Mesenchymal stem cell (in vitro differentiated cells and primary cell): ENCODE results near the gene PCK2.

Experiments used
- DNase-seq: peaks from one replicate; pipeline ENCODE4 v3.0.0-alpha.2; 2013
- H2AFZ ChIP-seq: one replicate; pipeline ENCODE4 v1.6.1; 2013; ENCODE audit warnings: low read depth, mild to moderate bottlenecking, control low read depth, inconsistent platforms, low read length, moderate library complexity
- H2AK5ac ChIP-seq: 2 replicates; pipeline ENCODE4 v1.6.1; 2013; ENCODE audit warnings: low read length, moderate library complexity, mild to moderate bottlenecking, inconsistent platforms; ENCODE audit not compliant: severe bottlenecking
- H2BK120ac ChIP-seq: one replicate; pipeline ENCODE4 v1.6.1; 2013; ENCODE audit warnings: low read depth, mild to moderate bottlenecking, inconsistent platforms, low read length, moderate library complexity
- H2BK12ac ChIP-seq, 2 experiments: one replicate each; pipeline ENCODE4 v1.6.1; 2013; ENCODE audit warnings: inconsistent platforms in 2 of 2, low read length in 2 of 2, mild to moderate bottlenecking in 2 of 2, moderate library complexity in 2 of 2, control low read depth in 1 of 2
- H2BK15ac ChIP-seq: one replicate; pipeline ENCODE4 v1.6.1; 2013; ENCODE audit warnings: mild to moderate bottlenecking, low read depth, inconsistent platforms; ENCODE audit not compliant: poor library complexity, severe bottlenecking
- H2BK5ac ChIP-seq: 2 replicates; pipeline ENCODE4 v1.6.1; 2013; ENCODE audit warnings: low read depth, mild to moderate bottlenecking, low read length, control low read depth, inconsistent platforms; ENCODE audit not compliant: poor library complexity, severe bottlenecking
- H3K14ac ChIP-seq, 2 experiments: one replicate each; pipeline ENCODE4 v1.6.1; 2013; ENCODE audit warnings: inconsistent platforms in 2 of 2, low read length in 2 of 2, control low read depth in 1 of 2, mild to moderate bottlenecking in 1 of 2, moderate library complexity in 1 of 2
- H3K18ac ChIP-seq, 2 experiments: one replicate each; pipeline ENCODE4 v1.6.1; 2013; ENCODE audit warnings: inconsistent platforms in 2 of 2, low read length in 2 of 2, control low read depth in 1 of 2, low read depth in 1 of 2, mild to moderate bottlenecking in 1 of 2
- H3K23ac ChIP-seq, 2 experiments: one replicate each; pipeline ENCODE4 v1.6.1; 2013; ENCODE audit warnings: inconsistent platforms in 2 of 2, low read length in 2 of 2, mild to moderate bottlenecking in 2 of 2, moderate library complexity in 2 of 2, control low read depth in 1 of 2
- H3K27ac ChIP-seq: 2 replicates; pipeline ENCODE4 v1.5.1; 2013; ENCODE audit warnings: mild to moderate bottlenecking, moderate library complexity, low read length, control low read depth, inconsistent platforms; ENCODE audit not compliant: poor library complexity, severe bottlenecking
- H3K27me3 ChIP-seq, 2 experiments: 2 replicates each; pipeline versions ENCODE4 v1.6.1 to v1.7.0; 2013; ENCODE audit warnings: low read length in 2 of 2, mild to moderate bottlenecking in 2 of 2, moderate library complexity in 2 of 2, control low read depth in 1 of 2, inconsistent platforms in 1 of 2; ENCODE audit not compliant: control insufficient read depth in 1 of 2, insufficient read depth in 1 of 2
- H3K36me3 ChIP-seq, 2 experiments: 2 replicates each; pipeline versions ENCODE4 v1.6.1 to v1.7.0; 2013; ENCODE audit warnings: low read length in 2 of 2, control low read depth in 1 of 2, inconsistent platforms in 1 of 2, low read depth in 1 of 2, mild to moderate bottlenecking in 1 of 2; ENCODE audit not compliant: insufficient read depth in 2 of 2, control insufficient read depth in 1 of 2
- H3K4ac ChIP-seq, 2 experiments: one replicate each; pipeline ENCODE4 v1.6.1; 2013; ENCODE audit warnings: inconsistent platforms in 2 of 2, low read length in 2 of 2, mild to moderate bottlenecking in 2 of 2, moderate library complexity in 2 of 2, control low read depth in 1 of 2, low read depth in 1 of 2
- H3K4me1 ChIP-seq: 2 replicates; pipeline ENCODE4 v1.6.1; 2013; ENCODE audit warnings: low read depth, low read length, control low read depth; ENCODE audit not compliant: control insufficient read depth, insufficient read depth
- H3K4me2 ChIP-seq: 2 replicates; pipeline ENCODE4 v1.6.1; 2013; ENCODE audit warnings: low read length, mild to moderate bottlenecking, inconsistent platforms; ENCODE audit not compliant: poor library complexity, severe bottlenecking
- H3K4me3 ChIP-seq, 2 experiments: 2 replicates each; pipeline versions ENCODE4 v1.5.1 to v1.7.0; 2013; ENCODE audit warnings: low read length in 2 of 2, mild to moderate bottlenecking in 2 of 2, control low read depth in 1 of 2, low read depth in 1 of 2; ENCODE audit not compliant: insufficient read depth in 1 of 2
- H3K79me1 ChIP-seq: replicated peaks from 2 replicates; pipeline ENCODE4 v1.6.1; 2013; ENCODE audit warnings: mild to moderate bottlenecking, control low read depth, low read length, inconsistent platforms; ENCODE audit not compliant: poor library complexity, severe bottlenecking
- H3K9ac ChIP-seq: 2 replicates; pipeline ENCODE4 v1.7.0; 2013; ENCODE audit warnings: mild to moderate bottlenecking, low read length, moderate library complexity
- H3K9me3 ChIP-seq: 2 replicates; pipeline ENCODE4 v1.7.0; 2013; ENCODE audit warnings: mild to moderate bottlenecking, low read length; ENCODE audit not compliant: control insufficient read depth
- H4K8ac ChIP-seq: one replicate; pipeline ENCODE4 v1.6.1; 2013; ENCODE audit warnings: inconsistent platforms, mild to moderate bottlenecking, low read length, moderate library complexity
- H4K91ac ChIP-seq: one replicate; pipeline ENCODE4 v1.6.1; 2013; ENCODE audit warnings: mild to moderate bottlenecking, low read length, inconsistent platforms
- WGBS: methylation state at CpG from one replicate; pipeline ENCODE4 v1.1.7; 2013; ENCODE audit warnings: mixed read lengths; 5-methylcytosine and 5-hydroxymethylcytosine counted together

The PCK2 gene

GRCh38 chr14:24063263-24063836 is 30.8 kb upstream of the PCK2 start:
- Histone ChIP-seq H2BK5ac (no peak overlapping the region), H3K23ac (no peak overlapping the region), H2AK5ac (no peak overlapping the region), H4K8ac (no peak overlapping the region), H3K18ac (no peak overlapping the region), H3K4me2 (no peak overlapping the region), H2AFZ (no peak overlapping the region), H3K9me3 (no peaks in the 10 kb centered on the region), H3K9ac (no peak overlapping the region), H3K36me3 (no peaks in the 10 kb centered on the region), H4K91ac (no peak overlapping the region), H3K14ac (no peak overlapping the region), H3K27ac (no peak overlapping the region), H2BK12ac (no peak overlapping the region), H3K4ac (no peak overlapping the region), H2BK120ac (no peak overlapping the region), H3K4me1 (peaks cover 5% of the 10 kb centered on the region), H3K79me1 (no peaks in the 10 kb centered on the region), H2BK15ac (no peak overlapping the region), H3K27me3 (peaks cover 47 to 61% of the 10 kb centered on the region in 2 experiments), H3K4me3 (no peak overlapping the region)
- WGBS: 82% methylated on average over 4 of the region's 4 CpGs
- no peak for DNase-seq

- H4K91ac ChIP-seq: no peak overlapping the region
- H3K9ac ChIP-seq: no peak overlapping the region
- H4K8ac ChIP-seq: no peak overlapping the region
- H2BK5ac ChIP-seq: no peak overlapping the region
- H3K36me3 ChIP-seq: no peaks in the 10 kb centered on the region
- no peak overlapping the region for H2AFZ ChIP-seq
- H2BK12ac ChIP-seq: no peak overlapping the region
- 84% methylated on average over 7 of the region's 7 CpGs for WGBS
- H3K4ac ChIP-seq: no peak overlapping the region
- no peaks in the 10 kb centered on the region for H3K9me3 ChIP-seq
- no peak for DNase-seq
- H3K4me1 ChIP-seq: peaks cover 3% of the 10 kb centered on the region
- H2BK120ac ChIP-seq: no peak overlapping the region
- H3K27ac ChIP-seq: no peak overlapping the region
- H3K23ac ChIP-seq: no peak overlapping the region
- no peak overlapping the region for H2BK15ac ChIP-seq
- H2AK5ac ChIP-seq: no peak overlapping the region
- no peak overlapping the region for H3K18ac ChIP-seq
- H3K4me3 ChIP-seq: no peak overlapping the region
- H3K79me1 ChIP-seq: no peaks in the 10 kb centered on the region
- H3K14ac ChIP-seq: no peak overlapping the region
- peaks cover 55 to 66% of the 10 kb centered on the region in 2 experiments for H3K27me3 ChIP-seq
- H3K4me2 ChIP-seq: no peak overlapping the region
Measured at GRCh38 chr14:24064091-24064795, 29.9 kb upstream of the PCK2 start.

- H3K36me3 ChIP-seq: no peaks in the 10 kb centered on the region
- H3K4ac ChIP-seq: no peak overlapping the region
- H2AFZ ChIP-seq: no peak overlapping the region
- no peak overlapping the region for H3K4me3 ChIP-seq
- no peak overlapping the region for H3K27ac ChIP-seq
- H3K9me3 ChIP-seq: no peaks in the 10 kb centered on the region
- no peak overlapping the region for H4K8ac ChIP-seq
- no peak overlapping the region for H3K18ac ChIP-seq
- H2BK5ac ChIP-seq: no peak overlapping the region
- H3K4me1 ChIP-seq: peaks cover 3% of the 10 kb centered on the region
- H3K23ac ChIP-seq: no peak overlapping the region
- no peak overlapping the region for H3K9ac ChIP-seq
- H3K14ac ChIP-seq: no peak overlapping the region
- WGBS: 93% methylated on average over 12 of the region's 15 CpGs
- DNase-seq: no peak
- no peak overlapping the region for H2BK15ac ChIP-seq
- H2AK5ac ChIP-seq: no peak overlapping the region
- H2BK120ac ChIP-seq: no peak overlapping the region
- H3K79me1 ChIP-seq: no peaks in the 10 kb centered on the region
- H3K27me3 ChIP-seq: peaks cover 62 to 68% of the 10 kb centered on the region in 2 experiments
- H3K4me2 ChIP-seq: no peak overlapping the region
- H2BK12ac ChIP-seq: no peak overlapping the region
- no peak overlapping the region for H4K91ac ChIP-seq
Measured at GRCh38 chr14:24064856-24065255, 29.3 kb upstream of the PCK2 start.

GRCh38 chr14:24065408-24065807 is 28.7 kb upstream of the PCK2 start:
- no peak overlapping the region for H2BK15ac ChIP-seq
- no peak overlapping the region for H2AK5ac ChIP-seq
- H3K4ac ChIP-seq: no peak overlapping the region
- WGBS: 66% methylated on average over 6 of the region's 8 CpGs
- H2BK5ac ChIP-seq: no peak overlapping the region
- no peak overlapping the region for H3K23ac ChIP-seq
- H3K14ac ChIP-seq: no peak overlapping the region
- no peak overlapping the region for H2BK12ac ChIP-seq
- H3K4me3 ChIP-seq: no peak overlapping the region
- no peak overlapping the region for H3K27ac ChIP-seq
- H4K8ac ChIP-seq: no peak overlapping the region
- no peak overlapping the region for H3K9ac ChIP-seq
- peaks cover 3% of the 10 kb centered on the region for H3K4me1 ChIP-seq
- no peak overlapping the region for H3K18ac ChIP-seq
- H4K91ac ChIP-seq: no peak overlapping the region
- no peak overlapping the region for H2AFZ ChIP-seq
- no peaks in the 10 kb centered on the region for H3K79me1 ChIP-seq
- H2BK120ac ChIP-seq: no peak overlapping the region
- H3K36me3 ChIP-seq: no peaks in the 10 kb centered on the region
- H3K27me3 ChIP-seq: peaks cover 67 to 71% of the 10 kb centered on the region in 2 experiments
- H3K4me2 ChIP-seq: no peak overlapping the region
- H3K9me3 ChIP-seq: no peaks in the 10 kb centered on the region
- no peak for DNase-seq
